ENCODE data around the gene CELSR2. TPM values are rescaled to one million over a fixed set of nuclear protein-coding genes. Genes with fewer than 3 reads are reported as not detected.
"Not testable (repeated sequence)": the region's sequence is repeated elsewhere in the genome, so short reads cannot be mapped to it uniquely, and the experiment has no call there.

The CELSR2 gene
- total RNA-seq, 3 donors from 2014 or later (not counting 1 experiment from before 2014, with no cell fraction given), result 7.1 to 9.7 (median 7.4) TPM

DNA sequence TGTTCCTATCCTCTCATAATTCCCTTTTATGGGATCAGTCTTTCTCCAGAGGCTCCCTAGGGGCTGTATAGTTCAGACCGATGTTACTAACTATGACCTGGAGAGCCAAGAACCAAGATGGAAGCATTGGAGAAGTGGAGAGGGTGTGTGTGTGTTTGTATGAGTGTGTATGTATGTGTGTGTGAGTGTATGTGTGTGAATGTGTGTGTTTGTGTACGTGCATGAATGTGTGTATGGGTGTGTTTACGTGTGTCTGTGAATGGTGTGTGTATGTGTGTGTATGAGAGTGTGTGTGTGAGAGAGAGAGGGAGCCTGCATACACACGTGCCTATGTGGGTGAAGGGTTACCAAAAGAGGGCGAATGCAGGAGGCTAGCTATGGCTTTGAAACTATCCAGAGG, 52.5 kb downstream of the CELSR2 start:
- H3K27me3 Mint-ChIP-seq (ENCODE audit: low read depth in 2 of 2), result peaks cover 7 to 14% of the 10 kb centered on the region in 2 donors
- WGBS (ENCODE audit: insufficient coverage), result 82% methylated on average over 5 of the region's 5 CpGs

DNA sequence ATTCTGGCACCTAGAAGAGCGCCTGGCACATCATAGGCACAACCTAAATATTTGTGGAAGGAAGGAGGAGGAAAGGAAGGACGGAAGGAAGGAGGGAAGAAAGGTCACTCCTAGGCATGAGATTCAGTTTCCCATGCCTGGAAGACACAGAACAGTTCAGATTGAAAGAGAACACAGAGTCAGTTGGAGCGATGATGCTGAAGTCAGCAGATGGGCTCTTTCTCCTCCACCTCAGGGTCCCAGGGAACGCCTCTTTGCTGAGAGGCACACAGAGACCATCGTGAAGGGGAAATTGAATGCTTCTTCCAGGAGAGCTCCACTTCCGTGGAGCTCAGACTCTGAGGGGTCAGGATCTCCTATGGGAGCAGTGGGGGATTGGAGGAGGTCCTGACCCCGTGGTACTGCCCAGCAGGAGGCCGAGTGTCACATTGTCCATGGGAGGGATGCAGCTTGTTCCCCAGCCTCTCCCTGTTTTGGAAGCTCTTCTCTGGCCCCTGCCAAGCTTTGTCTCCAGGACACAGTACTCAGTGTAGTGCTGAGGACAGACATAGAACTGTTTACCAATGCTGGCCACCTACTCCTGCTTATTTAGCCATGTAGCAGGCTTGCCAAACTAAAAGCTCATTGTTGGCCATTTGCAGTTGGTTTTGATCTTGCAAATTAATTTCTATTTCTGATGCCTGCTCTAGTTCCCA, 55.0 kb downstream of the CELSR2 start:
- no peaks in the 10 kb centered on the region for H3K9me3 Mint-ChIP-seq
- Histone ChIP-seq H3K27ac (ENCODE audit: low read length) (no peak overlapping the region), H3K36me3 (ENCODE audit: control insufficient read depth, insufficient read depth, low read length) (no peaks in the 10 kb centered on the region), H3K4me1 (ENCODE audit: control insufficient read depth, insufficient read depth, low read length) (peaks cover 8% of the 10 kb centered on the region), H3K27me3 (ENCODE audit: control insufficient read depth, insufficient read depth, low read length) (no peaks in the 10 kb centered on the region), H3K4me3 (ENCODE audit: low read length) (no peak overlapping the region), H3K9me3 (ENCODE audit: control insufficient read depth, insufficient read depth, low read length) (no peaks in the 10 kb centered on the region)
- WGBS (ENCODE audit: insufficient coverage), result 82% methylated on average over 6 of the region's 8 CpGs
- no peak overlapping the region for H3K4me3 Mint-ChIP-seq
- DNase-seq (no peak), ATAC-seq (no peak)
- H3K27ac Mint-ChIP-seq, result no peak overlapping the region
- no peaks in the 10 kb centered on the region for H3K36me3 Mint-ChIP-seq
- intact Hi-C loops (cut with micrococcal nuclease), result no loop called here
- H3K4me1 Mint-ChIP-seq, result no peaks in the 10 kb centered on the region
- H3K27me3 Mint-ChIP-seq (ENCODE audit: low read depth in 2 of 2), result peaks cover 2 to 7% of the 10 kb centered on the region in 2 donors
- TF ChIP-seq, protein P1, sequence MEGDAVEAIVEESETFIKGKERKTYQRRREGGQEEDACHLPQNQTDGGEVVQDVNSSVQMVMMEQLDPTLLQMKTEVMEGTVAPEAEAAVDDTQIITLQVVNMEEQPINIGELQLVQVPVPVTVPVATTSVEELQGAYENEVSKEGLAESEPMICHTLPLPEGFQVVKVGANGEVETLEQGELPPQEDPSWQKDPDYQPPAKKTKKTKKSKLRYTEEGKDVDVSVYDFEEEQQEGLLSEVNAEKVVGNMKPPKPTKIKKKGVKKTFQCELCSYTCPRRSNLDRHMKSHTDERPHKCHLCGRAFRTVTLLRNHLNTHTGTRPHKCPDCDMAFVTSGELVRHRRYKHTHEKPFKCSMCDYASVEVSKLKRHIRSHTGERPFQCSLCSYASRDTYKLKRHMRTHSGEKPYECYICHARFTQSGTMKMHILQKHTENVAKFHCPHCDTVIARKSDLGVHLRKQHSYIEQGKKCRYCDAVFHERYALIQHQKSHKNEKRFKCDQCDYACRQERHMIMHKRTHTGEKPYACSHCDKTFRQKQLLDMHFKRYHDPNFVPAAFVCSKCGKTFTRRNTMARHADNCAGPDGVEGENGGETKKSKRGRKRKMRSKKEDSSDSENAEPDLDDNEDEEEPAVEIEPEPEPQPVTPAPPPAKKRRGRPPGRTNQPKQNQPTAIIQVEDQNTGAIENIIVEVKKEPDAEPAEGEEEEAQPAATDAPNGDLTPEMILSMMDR (IDR thresholded peaks at IDR 0.05), result no peak

More for the DNA sequence above, 52.5 kb downstream of the CELSR2 start:
- no peak overlapping the region for H3K4me3 ChIP-seq (ENCODE audit: low read length)
- H3K27me3 ChIP-seq (ENCODE audit: control insufficient read depth, insufficient read depth, low read length), result no peaks in the 10 kb centered on the region
- TF ChIP-seq, protein P1 (IDR thresholded peaks at IDR 0.05), result no peak
- ATAC-seq (no peak), DNase-seq (no peak)
- H3K9me3 ChIP-seq (ENCODE audit: control insufficient read depth, insufficient read depth, low read length), result no peaks in the 10 kb centered on the region
- Mint-ChIP-seq H3K36me3 (no peaks in the 10 kb centered on the region), H3K4me1 (no peaks in the 10 kb centered on the region), H3K27ac (no peak overlapping the region), H3K4me3 (no peak overlapping the region), H3K9me3 (no peaks in the 10 kb centered on the region)
- no peak overlapping the region for H3K27ac ChIP-seq (ENCODE audit: low read length)
- intact Hi-C loops (cut with micrococcal nuclease), result no loop called here
- H3K36me3 ChIP-seq (ENCODE audit: control insufficient read depth, insufficient read depth, low read length), result no peaks in the 10 kb centered on the region
- H3K4me1 ChIP-seq (ENCODE audit: control insufficient read depth, insufficient read depth, low read length), result peaks cover 3% of the 10 kb centered on the region

DNA sequence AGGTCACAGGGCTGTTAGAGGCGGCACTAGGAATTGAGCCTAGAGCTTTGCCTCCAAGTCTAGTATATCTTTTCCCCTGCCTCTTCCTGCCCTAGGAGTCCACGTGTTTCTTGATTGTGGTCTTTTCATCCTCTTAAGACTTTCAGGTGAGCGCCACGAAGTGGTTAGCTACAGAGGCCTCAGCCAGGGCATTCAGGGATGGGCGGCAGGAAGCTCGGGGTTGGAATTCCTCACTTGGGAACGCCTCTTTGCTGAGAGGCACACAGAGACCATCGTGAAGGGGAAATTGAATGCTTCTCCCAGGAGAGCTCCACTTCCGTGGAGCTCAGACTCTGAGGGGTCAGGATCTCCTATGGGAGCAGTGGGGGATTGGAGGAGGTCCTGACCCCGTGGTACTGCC, 56.7 kb downstream of the CELSR2 start:
- H3K27ac Mint-ChIP-seq; H3K4me3 Mint-ChIP-seq; H3K27me3 Mint-ChIP-seq (ENCODE audit: low read depth in 2 of 2); ATAC-seq; intact Hi-C loops (cut with micrococcal nuclease); H3K9me3 Mint-ChIP-seq; H3K27me3 ChIP-seq (ENCODE audit: control insufficient read depth, insufficient read depth, low read length); H3K9me3 ChIP-seq (ENCODE audit: control insufficient read depth, insufficient read depth, low read length); H3K4me1 Mint-ChIP-seq; DNase-seq; H3K27ac ChIP-seq (ENCODE audit: low read length); H3K4me1 ChIP-seq (ENCODE audit: control insufficient read depth, insufficient read depth, low read length); H3K36me3 Mint-ChIP-seq; H3K4me3 ChIP-seq (ENCODE audit: low read length); H3K36me3 ChIP-seq (ENCODE audit: control insufficient read depth, insufficient read depth, low read length): not testable (repeated sequence)
- 76% methylated on average over 9 of the region's 10 CpGs for WGBS (ENCODE audit: insufficient coverage)

DNA sequence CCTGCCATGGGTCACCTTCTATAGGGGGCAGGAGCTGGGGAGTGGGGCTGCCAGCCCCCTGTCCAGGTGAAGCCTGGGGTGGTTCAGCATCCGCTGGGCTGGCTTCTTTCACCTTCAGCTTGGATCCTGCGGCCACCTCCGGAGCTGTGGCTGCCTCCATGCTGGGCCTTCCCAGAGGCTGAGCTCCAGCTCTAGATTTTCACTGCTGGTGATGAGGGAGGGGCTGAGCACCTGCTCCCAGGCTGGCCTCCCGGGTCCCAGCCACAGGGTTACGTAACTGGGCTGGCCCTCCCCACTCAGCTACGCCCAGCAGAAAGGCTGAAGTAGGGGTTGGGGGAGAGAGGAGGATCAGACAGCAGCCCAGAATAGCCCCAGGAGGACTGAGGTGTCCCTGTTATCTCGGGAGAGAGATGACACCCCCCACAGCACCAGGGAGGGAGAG, 57.5 kb downstream of the CELSR2 start, which contains the start of gene MYBPHL:
TSS of gene MYBPHL (minus strand) at position 180 of the 442 bp plus-strand sequence. CDS start at position 160, 20 bp downstream.
- TF ChIP-seq, protein P1 (IDR thresholded peaks at IDR 0.05), result no peak
- Mint-ChIP-seq H3K4me1 (no peaks in the 10 kb centered on the region), H3K9me3 (no peaks in the 10 kb centered on the region), H3K27ac (no peak within 1 kb of the TSS), H3K4me3 (no peak within 1 kb of the TSS), H3K27me3 (ENCODE audit: low read depth in 2 of 2) (no peaks in the 10 kb centered on the region), H3K36me3 (no peaks in the 10 kb centered on the region)
- Histone ChIP-seq H3K9me3 (ENCODE audit: control insufficient read depth, insufficient read depth, low read length) (no peaks in the 10 kb centered on the region), H3K36me3 (ENCODE audit: control insufficient read depth, insufficient read depth, low read length) (no peaks in the 10 kb centered on the region), H3K4me3 (ENCODE audit: low read length) (no peak within 1 kb of the TSS), H3K4me1 (ENCODE audit: control insufficient read depth, insufficient read depth, low read length) (peaks cover 8% of the 10 kb centered on the region), H3K27me3 (ENCODE audit: control insufficient read depth, insufficient read depth, low read length) (no peaks in the 10 kb centered on the region), H3K27ac (ENCODE audit: low read length) (no peak within 1 kb of the TSS)
- intact Hi-C loops (cut with micrococcal nuclease), result no loop called here
- 70% methylated on average over 5 of the region's 7 CpGs for WGBS (ENCODE audit: insufficient coverage)
- ATAC-seq (no peak), DNase-seq (no peak)

All from natural killer cell (primary cell).